Measurements from ENCODE around the gene FCRL3.

FCRL3 gene

GRCh38 chr1:157682710-157683437 is 17.7 kb downstream of the FCRL3 start:
- no peak for DNase-seq (ENCODE audit: low read depth)

GRCh38 chr1:157678721-157679120 is 21.8 kb downstream of the FCRL3 start:
- no peak for DNase-seq (ENCODE audit: low read depth)

GRCh38 chr1:157673008-157673407 is 27.6 kb downstream of the FCRL3 start:
- no peak for DNase-seq (ENCODE audit: low read depth)

DNA sequence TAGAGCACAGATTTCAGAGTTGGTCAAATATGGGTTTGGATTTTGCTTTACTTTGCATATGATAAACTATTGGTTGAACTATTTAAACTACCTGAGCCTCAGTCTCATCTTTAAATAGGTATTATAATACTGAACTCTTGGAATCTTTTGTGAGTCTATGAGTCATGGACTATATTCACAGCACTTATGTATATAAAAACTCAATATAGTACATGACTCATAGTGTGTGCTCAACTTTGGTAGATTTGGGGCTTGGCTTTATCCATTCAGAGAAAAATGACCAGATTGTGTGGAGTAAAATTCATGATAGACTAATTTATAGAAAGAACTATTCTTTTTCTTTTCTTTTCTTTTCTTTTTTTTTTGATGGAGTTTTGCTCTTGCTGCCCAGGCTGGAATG is 28.7 kb downstream of the FCRL3 start:
- DNase-seq (ENCODE audit: low read depth): no peak

DNA sequence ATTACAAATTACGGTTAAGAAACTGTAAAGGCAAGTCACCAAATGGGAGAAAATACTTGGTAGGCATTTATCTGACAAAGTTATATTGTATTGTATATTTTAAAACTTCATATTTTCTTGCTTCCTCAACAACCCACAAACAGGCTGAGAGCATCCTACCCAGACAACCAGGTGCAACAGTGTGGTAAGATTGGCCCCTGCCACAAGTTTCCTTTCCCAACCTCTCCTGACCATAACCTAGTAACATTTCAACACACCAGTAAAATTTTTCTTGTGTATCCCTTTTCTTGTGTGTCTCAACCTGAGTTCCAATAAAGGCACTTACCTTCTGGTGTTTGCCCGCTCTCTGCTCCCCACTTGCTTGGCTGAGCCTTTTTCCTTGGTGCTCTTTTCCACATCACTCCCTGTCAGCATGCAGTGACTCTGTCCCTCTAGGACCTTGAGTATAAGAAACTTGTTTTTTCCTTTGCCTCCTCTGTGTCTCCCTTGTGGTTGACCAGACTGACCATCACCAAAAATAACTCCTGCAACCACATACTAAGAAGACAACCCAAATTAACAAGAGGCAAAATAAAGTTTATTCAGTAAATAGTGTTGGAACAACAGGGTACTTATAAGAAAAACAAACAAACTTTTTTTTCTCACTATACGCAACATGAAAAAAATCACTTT is 40.9 kb downstream of the FCRL3 start:
- DNase-seq (ENCODE audit: low read depth): no peak

DNA sequence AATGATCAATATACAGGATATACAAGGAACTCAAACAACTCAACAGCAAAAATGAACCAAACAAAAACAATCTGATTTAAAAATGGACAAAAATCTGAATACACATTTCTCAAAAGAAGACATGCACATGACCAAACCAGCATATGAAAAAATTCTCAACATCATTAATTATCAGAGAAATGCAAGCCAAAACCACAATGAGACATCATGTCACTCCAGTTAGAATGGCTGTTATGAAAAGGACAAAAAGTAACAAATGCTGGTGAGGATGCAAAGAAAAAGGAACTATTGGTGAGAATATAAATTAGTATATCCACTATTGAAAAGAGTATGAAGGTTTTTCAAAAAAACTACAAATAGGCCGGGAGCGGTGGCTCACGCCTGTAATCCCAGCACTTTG is 42.0 kb downstream of the FCRL3 start:
- DNase-seq (ENCODE audit: low read depth): no peak

DNA sequence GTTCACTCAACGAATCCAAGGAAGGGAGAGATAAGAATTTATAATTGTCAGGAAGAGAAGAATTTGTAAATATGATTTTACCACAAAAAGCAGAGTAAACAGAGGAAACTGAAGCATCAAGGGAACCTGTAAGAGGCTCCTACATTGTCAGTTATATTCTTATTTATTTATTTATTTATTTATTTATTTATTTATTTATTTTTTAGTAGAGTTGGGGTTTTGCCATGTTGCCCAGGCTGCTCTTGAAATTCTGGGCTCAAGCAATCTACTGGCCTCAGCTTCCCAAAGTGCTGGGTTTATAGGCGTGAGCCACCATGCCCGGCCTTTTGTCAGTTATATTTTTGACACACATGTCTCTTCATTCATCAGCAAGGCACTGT is 47.1 kb downstream of the FCRL3 start:
- DNase-seq (ENCODE audit: low read depth): no peak

- no peak for DNase-seq (ENCODE audit: low read depth)
These were observed 47.6 kb downstream of the FCRL3 start for GRCh38 chr1:157652859-157653493.

- DNase-seq (ENCODE audit: low read depth): no peak
These were observed 52.3 kb downstream of the FCRL3 start for GRCh38 chr1:157648317-157648716.

DNA sequence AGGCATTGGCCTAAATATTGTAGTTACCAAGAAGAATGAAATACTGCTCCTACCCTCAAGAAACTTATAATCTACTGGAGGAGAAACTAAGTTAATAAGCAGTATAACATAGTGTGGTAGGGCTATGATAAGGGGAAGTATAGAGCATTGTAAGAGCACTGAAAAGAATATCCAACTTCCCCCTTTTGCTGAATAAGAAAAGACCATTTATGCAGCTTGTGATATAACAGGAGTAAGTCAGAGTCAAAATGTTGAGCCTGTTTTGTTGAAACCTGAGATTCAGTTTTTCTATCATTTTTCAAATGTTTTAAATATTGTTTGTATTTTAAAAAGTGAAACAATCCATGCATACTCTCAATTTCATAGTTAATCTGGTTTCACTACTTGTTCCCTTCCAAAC is 54.4 kb downstream of the FCRL3 start:
- no peak for DNase-seq (ENCODE audit: low read depth)

- no peak for DNase-seq (ENCODE audit: low read depth)
These were observed 59.4 kb downstream of the FCRL3 start for GRCh38 chr1:157641177-157641576.

DNA sequence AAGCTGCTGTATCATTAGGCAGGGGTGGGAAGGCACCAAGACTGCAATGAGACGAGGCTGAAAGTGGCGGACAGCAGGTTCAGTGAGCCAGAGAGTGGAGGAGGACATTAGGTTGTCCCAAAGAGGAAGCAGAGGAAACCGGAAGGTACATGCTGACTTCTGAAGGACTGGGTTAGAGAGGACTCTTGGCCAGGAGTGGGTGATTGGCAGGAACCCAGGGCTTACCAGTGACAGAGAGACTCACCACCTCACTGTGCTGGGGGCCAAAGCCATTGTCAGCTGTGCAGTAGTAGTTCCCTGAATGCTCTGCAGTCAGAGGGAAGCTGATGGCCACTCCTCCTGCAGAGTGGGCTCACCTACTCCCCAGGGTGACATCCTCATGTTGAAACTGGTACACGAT is 60.8 kb downstream of the FCRL3 start:
- DNase-seq (ENCODE audit: low read depth): no peak

- no peak for DNase-seq (ENCODE audit: low read depth)
These were observed 71.8 kb downstream of the FCRL3 start for GRCh38 chr1:157628773-157629172.
